NCI-H2196 (cell line): Measurements from ENCODE around the gene PTOV1.

Experiments used
- DNase-seq: peaks from one replicate; lab custom pipeline; 2025; ENCODE audit not compliant: unreplicated experiment; lab: John Stamatoyannopoulos, UW

PTOV1 gene

DNA sequence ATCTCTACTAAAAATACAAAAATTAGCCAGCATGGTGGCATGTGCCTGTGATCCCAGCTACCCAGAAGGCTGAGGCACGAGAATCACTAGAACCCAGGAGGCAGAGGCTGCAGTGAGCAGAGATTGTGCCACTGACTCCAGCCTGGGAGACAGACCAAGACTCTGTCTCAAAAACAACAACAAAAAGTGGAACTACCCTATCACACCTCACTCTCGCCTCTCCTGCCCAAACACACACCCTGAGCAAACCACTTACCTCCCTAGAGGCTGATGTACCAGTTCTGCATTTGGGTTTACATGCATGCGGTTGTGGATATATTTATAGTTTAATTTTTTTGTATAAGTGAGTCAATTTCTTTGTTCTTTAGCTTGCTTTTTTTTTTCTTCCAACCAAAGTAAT is 7.7 kb upstream of the PTOV1 start:
- DNase-seq = no peak

DNA sequence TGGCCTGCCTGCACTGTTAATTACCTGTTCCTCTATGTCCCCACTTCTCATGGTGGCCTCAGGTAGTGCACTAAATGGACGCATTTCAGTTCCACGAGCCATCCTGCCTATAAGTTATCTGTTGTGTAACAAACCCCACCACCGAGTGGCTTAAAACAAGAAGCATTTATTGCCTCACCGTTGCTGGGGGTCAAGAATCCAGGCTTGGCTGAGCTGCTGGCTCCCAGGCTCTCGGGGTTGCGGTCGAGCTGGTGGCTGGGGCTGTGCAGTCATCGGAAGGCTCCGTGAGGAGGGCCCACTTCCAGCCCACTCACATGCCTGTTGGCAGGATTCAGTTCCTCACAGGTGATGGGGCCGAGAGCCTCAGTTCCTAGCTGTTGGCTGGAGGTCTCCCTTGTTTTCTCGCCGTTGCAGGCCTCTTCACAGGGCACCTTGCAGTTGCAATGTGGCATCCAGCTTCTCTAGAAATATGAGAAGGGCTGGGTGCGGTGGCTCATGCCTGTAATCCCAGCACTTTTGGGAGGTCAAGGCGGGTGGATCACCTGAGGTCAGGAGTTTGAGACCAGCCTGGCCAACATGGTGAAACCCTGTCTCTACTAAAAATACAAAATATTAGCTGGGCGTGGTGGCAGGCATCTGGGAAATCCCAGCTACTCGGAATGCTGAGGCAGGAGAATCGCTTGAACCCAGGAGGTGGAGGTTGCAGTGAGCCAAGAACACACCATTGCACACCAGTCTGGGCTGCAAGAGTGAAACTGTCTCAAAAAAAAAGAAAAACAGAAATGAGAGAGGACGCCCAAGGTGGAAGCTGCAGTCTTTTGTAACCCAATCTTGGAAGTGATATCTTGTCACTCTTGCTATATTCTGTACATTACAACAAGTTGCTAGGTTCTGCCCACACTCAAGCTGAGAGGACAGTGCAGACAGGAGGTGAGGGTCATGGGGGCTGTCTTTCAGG is 6.5 kb upstream of the PTOV1 start:
- DNase-seq = no peak

DNA sequence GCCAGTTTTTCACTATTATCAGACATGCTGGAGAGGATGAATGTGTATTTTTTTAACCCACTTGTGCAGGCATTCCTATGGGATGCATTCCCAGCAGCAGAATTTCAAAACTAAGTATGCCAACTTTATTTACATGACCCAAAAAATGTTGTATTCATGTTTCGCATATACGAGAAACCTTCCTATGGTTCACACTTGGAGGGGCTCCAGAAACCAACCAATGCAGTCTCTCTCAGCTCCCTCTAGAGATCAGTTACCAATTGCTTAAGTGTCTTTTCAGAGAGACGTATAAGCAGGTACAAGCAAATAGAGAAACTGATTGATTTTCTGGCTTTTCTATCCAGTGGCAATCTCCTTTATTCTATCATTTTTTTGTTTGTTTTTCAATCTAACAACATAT is 5.5 kb upstream of the PTOV1 start:
- DNase-seq = no peak

DNA sequence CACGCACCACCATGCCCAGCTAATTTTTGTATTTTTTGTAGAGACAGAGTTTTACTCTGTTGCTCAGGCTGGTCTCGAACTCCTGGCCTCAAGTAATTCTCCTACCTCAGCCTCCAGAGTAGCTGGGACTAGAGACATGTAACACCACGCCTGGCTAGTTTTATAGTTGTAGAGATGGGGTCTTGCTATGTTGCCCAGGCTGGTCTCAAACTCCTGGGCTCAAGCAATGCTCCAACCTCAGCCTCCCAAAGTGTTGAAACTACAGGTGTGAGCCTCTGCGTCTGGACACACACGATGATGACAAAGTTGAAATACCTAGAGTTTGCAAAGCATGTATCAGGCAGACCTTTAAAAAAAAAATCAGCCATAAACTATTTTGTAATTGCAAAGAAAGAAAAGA is 4.6 kb upstream of the PTOV1 start:
- DNase-seq = no peak

DNA sequence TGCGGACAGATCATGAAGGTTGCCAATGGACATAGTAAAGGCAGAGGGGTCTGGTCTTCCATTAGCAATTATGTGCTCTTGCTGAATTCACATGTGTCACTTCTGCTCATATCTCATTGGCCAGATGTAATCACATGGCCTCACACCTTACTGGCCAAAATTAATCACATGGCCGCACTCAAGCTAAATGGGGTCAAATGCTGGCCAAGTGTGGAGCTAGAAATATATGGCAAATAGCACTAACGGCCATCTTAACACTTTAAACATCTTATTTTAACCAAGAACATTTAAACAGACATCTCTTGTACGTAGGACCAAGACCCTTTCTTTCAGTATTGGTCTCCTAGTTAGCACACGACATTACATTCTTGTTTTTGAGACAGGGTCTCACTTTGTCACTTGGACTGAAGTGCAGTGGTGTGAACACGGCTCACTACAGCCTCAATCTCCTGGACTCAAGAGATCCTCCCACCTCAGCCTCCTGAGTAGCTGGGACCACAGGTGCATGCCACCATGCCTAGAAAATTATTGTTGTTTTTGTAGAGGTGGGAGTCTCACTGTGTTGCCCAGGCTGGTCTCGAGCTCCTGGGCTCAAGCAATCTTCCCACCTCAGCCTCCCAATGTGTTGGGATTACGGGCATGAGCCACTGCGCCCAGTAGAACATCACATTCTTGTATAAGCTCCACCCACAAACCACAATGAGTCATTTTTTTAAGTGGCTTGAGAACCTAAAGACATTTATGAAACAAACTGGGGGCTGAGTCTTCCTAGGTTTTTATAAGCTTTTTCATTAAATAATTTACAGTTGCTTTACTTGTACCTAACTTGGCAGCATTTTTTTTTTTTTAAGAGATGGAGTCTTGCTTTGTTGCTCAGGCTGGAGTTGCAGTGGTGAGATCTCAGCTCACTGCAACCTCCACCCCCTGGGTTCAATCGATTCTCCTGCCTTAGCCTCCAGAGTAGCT is 2.9 kb upstream of the PTOV1 start:
- peak; percentile 15 for DNase-seq

DNA sequence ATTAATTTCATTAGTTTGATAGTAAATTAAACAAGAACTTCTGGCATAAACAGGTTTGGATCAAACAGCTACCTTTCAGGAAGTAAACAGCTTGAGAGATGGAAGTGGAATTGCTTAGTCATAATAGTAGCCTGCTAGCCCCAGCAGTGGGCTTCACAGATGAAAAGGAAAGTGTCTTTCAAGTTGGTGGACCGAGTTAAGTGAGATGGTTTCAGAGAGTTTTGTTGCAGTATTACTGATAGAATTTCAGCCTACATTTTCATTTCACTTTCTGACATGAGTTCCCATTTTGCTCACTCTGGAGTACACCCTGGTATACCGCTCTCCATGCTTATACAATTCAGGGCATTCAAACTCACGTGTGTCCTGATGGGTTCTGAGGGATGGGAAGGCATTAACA is 2.0 kb upstream of the PTOV1 start:
- no peak for DNase-seq

- DNase-seq = no peak
These were observed 1.3 kb upstream of the PTOV1 start for GRCh38 chr19:49849433-49850220.

GRCh38 chr19:49850221-49850486 is 805 bp upstream of the PTOV1 start:
- DNase-seq = no peak

- no peak for DNase-seq
These were observed 699 bp downstream of the PTOV1 start for GRCh38 chr19:49851456-49852259.

DNA sequence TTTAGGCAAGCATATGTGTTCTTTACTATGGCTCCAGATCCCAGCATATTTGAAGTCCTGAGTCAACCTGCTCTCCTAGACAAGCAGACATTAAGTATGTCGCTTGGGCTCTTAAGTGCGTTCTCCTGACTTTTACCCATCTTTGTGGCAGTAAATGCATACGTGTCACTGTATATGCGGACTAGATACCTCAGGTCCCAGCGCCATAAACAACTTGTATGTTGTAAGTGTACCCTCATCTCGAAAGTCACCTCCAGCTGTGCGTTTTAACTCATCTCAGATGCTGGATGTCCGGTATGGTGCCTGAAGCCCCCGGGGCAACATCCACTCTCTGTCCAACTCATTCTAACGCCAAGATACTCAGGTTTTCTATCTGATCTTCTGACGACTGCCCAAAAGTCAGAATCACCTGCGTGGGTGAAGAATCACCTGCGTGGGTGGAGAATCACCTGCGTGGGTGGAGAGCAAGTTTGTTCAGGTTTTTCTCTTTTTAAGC is 1.7 kb downstream of the PTOV1 start:
- no peak for DNase-seq

- DNase-seq = no peak
These were observed 3.0 kb downstream of the PTOV1 start for GRCh38 chr19:49853852-49854377.

DNA sequence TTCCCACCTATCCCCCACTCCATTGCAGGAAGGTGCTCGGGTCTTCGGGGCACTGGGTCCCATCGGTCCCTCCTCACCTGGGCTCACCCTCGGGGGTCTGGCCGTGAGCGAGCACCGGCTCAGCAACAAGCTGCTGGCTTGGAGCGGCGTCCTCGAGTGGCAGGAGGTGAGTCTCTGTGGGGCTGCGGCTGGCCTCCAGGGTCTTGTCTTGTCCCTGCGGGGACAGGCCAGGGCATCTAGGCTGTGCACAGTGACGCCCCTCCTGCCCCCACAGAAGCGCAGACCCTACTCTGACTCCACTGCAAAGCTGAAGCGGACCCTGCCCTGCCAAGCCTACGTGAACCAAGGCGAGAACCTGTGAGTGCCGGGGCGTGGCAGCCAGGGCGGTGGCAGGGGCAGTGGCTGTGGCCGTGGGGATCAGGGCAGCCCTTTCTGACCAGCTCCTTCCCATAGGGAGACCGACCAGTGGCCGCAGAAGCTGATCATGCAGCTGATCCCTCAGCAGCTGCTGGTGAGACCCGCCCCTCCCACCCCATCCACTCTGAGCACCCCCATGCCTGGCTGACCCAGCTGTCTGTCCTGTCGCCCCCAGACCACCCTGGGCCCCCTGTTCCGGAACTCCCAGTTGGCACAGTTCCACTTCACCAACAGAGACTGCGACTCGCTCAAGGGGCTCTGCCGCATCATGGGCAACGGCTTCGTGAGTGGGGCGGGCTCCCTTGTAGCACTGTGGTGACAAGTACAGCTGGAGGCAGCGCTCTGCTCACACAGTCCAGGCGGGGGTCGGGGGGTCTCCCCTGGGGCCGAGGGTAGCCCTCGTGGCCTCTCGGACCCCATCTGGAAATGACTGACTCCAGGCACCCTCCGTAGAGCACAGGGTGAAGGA is 3.7 kb downstream of the PTOV1 start:
- no peak for DNase-seq

GRCh38 chr19:49855277-49855675 is 4.3 kb downstream of the PTOV1 start:
- no peak for DNase-seq

GRCh38 chr19:49855676-49856573 is 5.0 kb downstream of the PTOV1 start:
- DNase-seq = no peak

GRCh38 chr19:49856574-49857021 is 5.6 kb downstream of the PTOV1 start:
- no peak for DNase-seq

DNA sequence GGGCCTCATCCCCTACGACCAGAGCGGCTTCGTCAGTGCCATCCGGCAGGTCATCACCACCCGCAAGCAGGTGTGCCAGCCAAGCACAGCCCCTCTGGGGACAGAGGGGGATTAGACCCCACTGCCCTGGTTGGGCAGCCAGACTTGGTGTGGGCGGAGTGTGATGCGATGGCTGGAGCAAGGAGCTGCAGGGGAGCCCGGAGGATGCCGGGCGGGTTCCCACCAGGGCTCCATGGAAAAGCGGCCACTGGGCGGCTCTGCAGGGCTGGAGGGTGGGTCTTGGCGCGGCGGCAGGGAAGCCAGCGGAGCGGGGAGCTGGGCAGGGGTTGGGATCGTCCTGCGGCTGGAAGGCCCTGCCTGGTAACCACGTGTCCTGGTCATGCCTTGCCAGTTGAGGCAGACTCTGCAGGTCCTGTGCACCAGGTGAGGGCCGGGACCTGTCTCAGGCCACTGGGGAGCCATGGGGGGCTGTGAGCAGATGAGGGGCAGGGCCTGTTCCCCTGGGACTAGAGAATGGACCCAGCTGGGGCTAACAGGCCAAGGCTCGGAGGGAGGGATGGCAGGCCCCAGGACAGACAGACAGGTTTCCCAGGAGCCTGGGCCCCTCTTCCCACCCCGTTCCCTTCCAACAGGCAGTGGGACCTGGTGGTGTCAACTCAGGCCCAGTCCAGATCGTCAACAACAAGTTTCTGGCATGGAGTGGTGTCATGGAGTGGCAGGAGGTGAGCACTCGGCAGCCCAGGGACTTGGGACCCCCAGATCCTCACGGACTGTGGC is 6.3 kb downstream of the PTOV1 start:
- DNase-seq = no peak

DNA sequence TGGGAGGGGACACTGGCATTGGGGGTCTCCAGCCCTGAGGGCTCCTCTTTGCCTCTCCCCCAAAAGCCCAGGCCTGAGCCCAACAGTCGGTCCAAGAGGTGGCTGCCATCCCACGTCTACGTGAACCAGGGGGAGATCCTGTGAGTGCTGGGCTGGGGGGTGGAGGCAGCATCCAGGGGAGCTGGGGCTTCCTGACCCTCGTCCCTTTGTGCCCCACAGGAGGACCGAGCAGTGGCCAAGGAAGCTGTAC is 6.8 kb downstream of the PTOV1 start:
- no peak for DNase-seq
